Sigmoid colon (tissue), 7 donors: ENCODE results near the gene DHX9. TPM values are rescaled to one million over a fixed set of nuclear protein-coding genes. Genes with fewer than 3 reads are reported as not detected.
"Not testable (repeated sequence)": the region's sequence is repeated elsewhere in the genome, so short reads cannot be mapped to it uniquely, and the experiment has no call there.

Source experiments
- DNase-seq: peaks from one replicate; pipeline ENCODE4 v3.0.0-alpha.2; 2019
- H3K27ac ChIP-seq, 4 donors: fragments of 200-600 bp; sonication (generic); one replicate each; pipeline ENCODE4 v1.5.1; 2016 to 2019; ENCODE audit warnings: mild to moderate bottlenecking in 1 of 4
- H3K27me3 ChIP-seq, 3 donors: fragments of 200-600 bp; sonication (generic); one replicate each; pipeline ENCODE4 v1.5.1; 2019; ENCODE audit warnings: mild to moderate bottlenecking in 1 of 3
- H3K36me3 ChIP-seq, 4 donors: fragments of 200-600 bp; sonication (generic); one replicate each; pipeline ENCODE4 v1.5.1; 2016 to 2019
- H3K4me1 ChIP-seq, 4 donors: fragments of 200-600 bp; sonication (generic); one replicate each; pipeline ENCODE4 v1.5.1; 2017 to 2019
- H3K4me3 ChIP-seq, 4 donors: fragments of 200-600 bp; sonication (generic); one replicate each; pipeline ENCODE4 v1.5.1; 2017 to 2019; ENCODE audit warnings: mild to moderate bottlenecking in 2 of 4, moderate library complexity in 1 of 4
- H3K9me3 ChIP-seq, 4 donors: fragments of 200-600 bp in 3 of 4; sonication (generic) in 3 of 4; one replicate each; pipeline versions ENCODE4 v1.5.1 to v1.6.1; 2013 to 2019
- CTCF ChIP-seq, 4 experiments: fragments of 450-650 bp in 3 of 4; fragments of 200-600 bp in 1 of 4; IDR thresholded peaks; one replicate each; pipeline ENCODE4 v1.5.1; 2016 to 2019; ENCODE audit warnings: antibody characterized with exemption in 4 of 4, mild to moderate bottlenecking in 3 of 4, moderate library complexity in 2 of 4
- EP300 ChIP-seq, 4 donors: sonication (generic); formaldehyde crosslinking; IDR thresholded peaks; one replicate each; pipeline ENCODE4 v1.6.1; 2017; ENCODE audit warnings: antibody characterized with exemption in 4 of 4
- POLR2A ChIP-seq, 2 donors: fragments of 450-650 bp; IDR thresholded peaks; one replicate each; pipeline ENCODE4 v1.6.1; 2016; ENCODE audit warnings: antibody characterized with exemption in 2 of 2, mild to moderate bottlenecking in 2 of 2, moderate library complexity in 2 of 2
- POLR2AphosphoS5 ChIP-seq, 4 donors: sonication (generic); formaldehyde crosslinking; IDR thresholded peaks; one replicate each; pipeline ENCODE4 v1.6.1; 2017; ENCODE audit warnings: antibody characterized with exemption in 4 of 4
- WGBS, 2 donors: extraction: QIAGEN DNeasy Blood & Tissue Kit; methylation state at CpG; one replicate each; pipeline ENCODE4 v1.1.7; 2013; 5-methylcytosine and 5-hydroxymethylcytosine counted together
- intact Hi-C: fragments of 100-400 bp; cut with DNase I; formaldehyde crosslinking; loops from one replicate; pipeline ENCODE4 v1.15.1; 2023
- polyA plus RNA-seq, 3 donors: library from polyadenylated mRNA; stranded (reverse); fragments of 200-250 nt; gene quantifications; one replicate each; pipeline ENCODE4 v1.2.3, GENCODE V29; 2013
- total RNA-seq, 4 donors: library from RNA; depleted of rRNA; stranded (reverse); fragments of >200 nt; gene quantifications; one replicate each; pipeline ENCODE4 v1.1.0, GENCODE V29; 2016
- donor health status: healthy with polysubstance abuse.
- donor health status: Bipolar disorder and iron deficiency.
- donor health status: healthy.

DHX9 gene
- total and polyA plus RNA-seq, 7 donors: 25.4 to 96.7 (median 68.4) TPM

- Histone ChIP-seq H3K4me1 (no peaks in the 10 kb centered on the region), H3K4me3 (no peak overlapping the region), H3K27ac (peak overlapping the region in 2 of 4 donors; percentile 0 to 28), H3K36me3 (peaks cover 30 to 55% (median 36%) of the 10 kb centered on the region in 4 donors), H3K9me3 (no peaks in the 10 kb centered on the region), H3K27me3 (no peaks in the 10 kb centered on the region)
- TF ChIP-seq EP300 (IDR thresholded peaks at IDR 0.05) (no peak), POLR2AphosphoS5 (IDR thresholded peaks at IDR 0.05) (peak in 1 of 4 donors; percentile 22), POLR2A (IDR thresholded peaks at IDR 0.05) (no peak), CTCF (IDR thresholded peaks at IDR 0.05) (no peak)
- intact Hi-C loops: no loop called here
- WGBS, 2 donors: 84% methylated on average over 7 of the region's 7 CpGs
- DNase-seq: no peak
Measured at GRCh38 chr1:182888736-182889531, 49.8 kb downstream of the DHX9 start.

GRCh38 chr1:182889997-182890396 is 50.9 kb downstream of the DHX9 start:
- peaks cover 20 to 44% (median 26%) of the 10 kb centered on the region in 4 donors for H3K36me3 ChIP-seq
- 59 to 79% methylated on average over 6 of the region's 6 CpGs for WGBS, 2 donors

GRCh38 chr1:182890927-182891610 is 51.9 kb downstream of the DHX9 start:
- H3K27ac ChIP-seq: no peak overlapping the region
- no peak for DNase-seq
- H3K9me3 ChIP-seq: no peaks in the 10 kb centered on the region
- no peak overlapping the region for H3K4me3 ChIP-seq
- H3K4me1 ChIP-seq: no peaks in the 10 kb centered on the region
- intact Hi-C loops: no loop called here
- H3K27me3 ChIP-seq: no peaks in the 10 kb centered on the region
- 88 to 89% methylated on average over 9 of the region's 9 CpGs for WGBS, 2 donors
- no peak for TF ChIP-seq CTCF (IDR thresholded peaks at IDR 0.05)
- TF ChIP-seq EP300 (IDR thresholded peaks at IDR 0.05): no peak
- no peak for TF ChIP-seq POLR2AphosphoS5 (IDR thresholded peaks at IDR 0.05)
- TF ChIP-seq POLR2A (IDR thresholded peaks at IDR 0.05): no peak
- H3K36me3 ChIP-seq: peaks cover 11 to 33% (median 16%) of the 10 kb centered on the region in 4 donors

More at GRCh38 chr1:182889997-182890396, 50.9 kb downstream of the DHX9 start:
- Histone ChIP-seq H3K9me3 (no peaks in the 10 kb centered on the region), H3K27me3 (no peaks in the 10 kb centered on the region), H3K4me3 (no peak overlapping the region), H3K27ac (no peak overlapping the region), H3K4me1 (no peaks in the 10 kb centered on the region)
- no peak for DNase-seq
- intact Hi-C loops: no loop called here
- TF ChIP-seq CTCF (IDR thresholded peaks at IDR 0.05) (no peak), POLR2AphosphoS5 (IDR thresholded peaks at IDR 0.05) (peak in 1 of 4 donors; percentile 14)

- Histone ChIP-seq H3K27me3 (no peaks in the 10 kb centered on the region), H3K9me3 (no peaks in the 10 kb centered on the region), H3K4me3 (no peak overlapping the region), H3K4me1 (no peaks in the 10 kb centered on the region), H3K27ac (no peak overlapping the region), H3K36me3 (no peaks in the 10 kb centered on the region)
- intact Hi-C loops: no loop called here
- no peak for DNase-seq
- 90 to 93% methylated on average over 2 of the region's 2 CpGs for WGBS, 2 donors
- TF ChIP-seq POLR2A (IDR thresholded peaks at IDR 0.05) (no peak), CTCF (IDR thresholded peaks at IDR 0.05) (no peak), POLR2AphosphoS5 (IDR thresholded peaks at IDR 0.05) (no peak)
Measured at GRCh38 chr1:182897696-182898095, 58.5 kb downstream of the DHX9 start.

- intact Hi-C loops, DNase-seq, H3K36me3 ChIP-seq, H3K27me3 ChIP-seq, H3K27ac ChIP-seq, H3K4me3 ChIP-seq, H3K4me1 ChIP-seq, H3K9me3 ChIP-seq: not testable (repeated sequence)
- WGBS, 2 donors: 92 to 94% methylated on average over 5 of the region's 5 CpGs
Measured at GRCh38 chr1:182901946-182902345, 62.8 kb downstream of the DHX9 start.
